Chondrocyte (in vitro differentiated cells): ENCODE measurements around the gene ZSWIM9. TPM values are rescaled to one million over a fixed set of nuclear protein-coding genes. Genes with fewer than 3 reads are reported as not detected.

Experiments
- DNase-seq: peaks from one replicate; pipeline ENCODE4 v3.0.0; 2021; ENCODE audit warnings: mixed read lengths, low spot score
- H3K27ac Mint-ChIP-seq: one replicate; pipeline ENCODE4 v1.8.0; 2021; ENCODE audit warnings: mild to moderate bottlenecking, moderate library complexity, mixed read lengths; ENCODE audit not compliant: unreplicated experiment
- H3K27me3 Mint-ChIP-seq: 2 replicates; pipeline ENCODE4 v1.8.0; 2021; ENCODE audit warnings: low read depth, mixed read lengths
- H3K36me3 Mint-ChIP-seq: 2 replicates; pipeline ENCODE4 v1.8.0; 2021; ENCODE audit warnings: low read depth, mixed read lengths
- H3K4me1 Mint-ChIP-seq: 2 replicates; pipeline ENCODE4 v1.8.0; 2021; ENCODE audit warnings: low read depth, mild to moderate bottlenecking, mixed read lengths
- H3K4me3 Mint-ChIP-seq: one replicate; pipeline ENCODE4 v1.8.0; 2021; ENCODE audit warnings: mild to moderate bottlenecking, moderate library complexity, mixed read lengths; ENCODE audit not compliant: unreplicated experiment
- H3K9me3 Mint-ChIP-seq: 2 replicates; pipeline ENCODE4 v1.8.0; 2021; ENCODE audit warnings: low read depth, mixed read lengths
- long read RNA-seq: library from polyadenylated mRNA; stranded (forward); transcript quantifications from one replicate; pipeline ENCODE4 v2.0.0, GENCODE V29; 2021
- total RNA-seq: library from RNA; stranded (reverse); gene quantifications from 3 replicates; pipeline ENCODE4 v1.2.1, GENCODE V29; 2021
- TF ChIP-seq, protein P1 (sequence below): fragments of 200-600 bp; sonication (generic); IDR thresholded peaks from 2 replicates; pipeline ENCODE4 v1.5.0; 2021; ENCODE audit warnings: antibody characterized with exemption, mild to moderate bottlenecking, moderate library complexity

The ZSWIM9 gene
- 5.0 to 5.9 TPM (median 5.6 TPM) in 3 replicates for total RNA-seq
- long read RNA-seq, partial matches to known transcripts = 2 of 4 reads
- long read RNA-seq, other reads (novel, unspliced or antisense) = 2 of 4 reads

DNA sequence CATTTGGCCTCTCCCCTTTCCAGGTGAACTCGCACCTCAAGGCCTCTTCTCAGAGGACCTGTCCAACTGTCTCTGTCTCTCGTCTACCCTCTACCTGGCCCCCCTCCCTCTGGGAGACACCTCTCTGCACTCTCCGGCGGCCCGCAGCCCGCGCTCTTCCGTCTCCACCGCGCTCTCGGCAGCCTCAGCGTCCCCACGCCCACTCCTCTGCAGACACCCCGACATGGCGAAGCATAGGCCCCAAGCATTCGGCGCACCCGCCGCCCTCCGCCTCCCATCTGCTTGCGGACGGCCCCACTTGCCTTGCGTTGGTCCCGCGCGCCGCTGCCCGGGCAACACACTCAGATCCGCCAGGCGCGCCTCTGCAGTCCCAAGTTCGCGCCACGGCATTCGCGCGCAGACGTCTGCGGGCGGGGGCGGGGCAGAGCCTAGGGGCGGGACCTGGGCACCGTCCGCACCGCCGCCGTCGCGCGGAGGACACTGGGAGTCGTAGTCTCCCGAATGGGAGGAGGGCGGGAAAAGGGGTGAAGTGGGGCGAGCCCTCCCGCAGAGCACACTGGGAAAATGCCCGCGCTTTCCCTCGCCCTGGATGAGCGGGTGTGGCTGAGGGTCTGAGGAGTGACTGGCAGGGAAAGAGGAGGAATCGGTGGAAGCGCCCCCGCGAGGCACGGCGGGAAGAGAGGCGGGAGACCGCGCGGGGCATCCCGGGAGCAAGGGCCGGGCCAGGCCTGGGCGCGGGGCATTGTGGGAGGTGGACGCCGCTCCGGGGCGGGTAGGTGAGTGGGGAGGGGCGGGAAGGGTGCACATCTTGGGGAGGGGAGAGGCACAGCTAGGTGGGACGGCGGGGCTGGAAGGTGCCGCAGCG, at the start of gene ZSWIM9, which contains the start of gene LIG1:
ZSWIM9 (plus strand) TSS at position 742 of the 865 bp plus-strand sequence. CDS start 1,123 bp downstream, outside the sequence.
LIG1 (minus strand) TSS at position 406 of the 865 bp plus-strand sequence. CDS start 4,778 bp downstream, outside the sequence.
- no peaks in the 10 kb centered on the region for H3K27me3 Mint-ChIP-seq
- H3K27ac Mint-ChIP-seq = peak within 1 kb of the TSS; percentile 98
- TF ChIP-seq, protein P1, sequence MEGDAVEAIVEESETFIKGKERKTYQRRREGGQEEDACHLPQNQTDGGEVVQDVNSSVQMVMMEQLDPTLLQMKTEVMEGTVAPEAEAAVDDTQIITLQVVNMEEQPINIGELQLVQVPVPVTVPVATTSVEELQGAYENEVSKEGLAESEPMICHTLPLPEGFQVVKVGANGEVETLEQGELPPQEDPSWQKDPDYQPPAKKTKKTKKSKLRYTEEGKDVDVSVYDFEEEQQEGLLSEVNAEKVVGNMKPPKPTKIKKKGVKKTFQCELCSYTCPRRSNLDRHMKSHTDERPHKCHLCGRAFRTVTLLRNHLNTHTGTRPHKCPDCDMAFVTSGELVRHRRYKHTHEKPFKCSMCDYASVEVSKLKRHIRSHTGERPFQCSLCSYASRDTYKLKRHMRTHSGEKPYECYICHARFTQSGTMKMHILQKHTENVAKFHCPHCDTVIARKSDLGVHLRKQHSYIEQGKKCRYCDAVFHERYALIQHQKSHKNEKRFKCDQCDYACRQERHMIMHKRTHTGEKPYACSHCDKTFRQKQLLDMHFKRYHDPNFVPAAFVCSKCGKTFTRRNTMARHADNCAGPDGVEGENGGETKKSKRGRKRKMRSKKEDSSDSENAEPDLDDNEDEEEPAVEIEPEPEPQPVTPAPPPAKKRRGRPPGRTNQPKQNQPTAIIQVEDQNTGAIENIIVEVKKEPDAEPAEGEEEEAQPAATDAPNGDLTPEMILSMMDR = peak; percentile 60
- H3K4me1 Mint-ChIP-seq = peaks cover 18% of the 10 kb centered on the region
- H3K9me3 Mint-ChIP-seq = no peaks in the 10 kb centered on the region
- H3K4me3 Mint-ChIP-seq = peak within 1 kb of the TSS; percentile 98
- H3K36me3 Mint-ChIP-seq = peaks cover 9% of the 10 kb centered on the region
- peak; percentile 98 for DNase-seq

DNA sequence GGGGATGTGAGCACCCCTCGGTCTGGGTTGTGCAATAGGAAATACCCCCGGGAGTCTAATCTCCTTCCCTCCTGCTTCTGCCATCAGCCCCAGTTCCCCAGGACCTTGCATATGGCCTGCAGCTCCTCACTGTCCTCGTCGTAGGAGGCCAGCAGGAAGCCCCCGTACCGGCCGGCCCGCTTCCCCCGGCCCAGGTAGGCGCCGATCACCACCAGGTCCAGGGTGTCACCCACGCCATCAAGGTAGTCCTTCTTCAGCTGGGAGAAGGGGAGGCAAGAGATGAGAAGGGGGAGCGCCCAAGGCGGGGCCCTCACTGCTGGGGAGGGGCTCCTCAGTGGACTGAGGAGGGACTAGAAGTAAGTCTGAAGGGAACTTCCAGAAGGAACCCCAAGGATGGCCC, 49.4 kb upstream of the ZSWIM9 start:
- no peaks in the 10 kb centered on the region for H3K9me3 Mint-ChIP-seq
- peaks cover 13% of the 10 kb centered on the region for H3K4me1 Mint-ChIP-seq
- no peak overlapping the region for H3K27ac Mint-ChIP-seq
- no peak overlapping the region for H3K4me3 Mint-ChIP-seq
- peaks cover 19% of the 10 kb centered on the region for H3K36me3 Mint-ChIP-seq
- DNase-seq = no peak
- H3K27me3 Mint-ChIP-seq = no peaks in the 10 kb centered on the region
- TF ChIP-seq, protein P1 = no peak

DNA sequence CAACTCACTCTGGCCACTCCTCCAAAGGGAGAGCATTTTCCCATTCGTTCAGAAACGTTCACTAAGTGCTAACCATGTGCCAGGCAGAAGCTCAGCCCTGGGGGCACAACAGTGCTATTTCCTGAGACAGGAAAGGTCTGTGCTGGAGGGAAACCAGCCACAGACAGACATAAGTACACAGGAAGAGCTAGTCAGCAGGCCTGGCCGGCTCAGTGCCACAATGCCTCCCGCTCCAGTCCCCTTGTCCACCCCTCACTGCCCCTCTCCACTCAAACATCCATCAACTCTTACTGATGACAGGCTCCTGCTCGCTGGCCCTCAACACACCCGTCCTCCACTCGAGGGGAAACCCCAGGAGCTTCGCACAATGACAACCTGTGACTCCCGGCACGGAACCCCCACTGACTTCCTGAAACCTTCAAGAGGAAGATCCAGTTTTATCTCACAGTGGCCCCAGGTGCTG, 48.5 kb upstream of the ZSWIM9 start:
- H3K4me3 Mint-ChIP-seq = no peak overlapping the region
- no peaks in the 10 kb centered on the region for H3K9me3 Mint-ChIP-seq
- H3K27me3 Mint-ChIP-seq = no peaks in the 10 kb centered on the region
- peaks cover 20% of the 10 kb centered on the region for H3K36me3 Mint-ChIP-seq
- TF ChIP-seq, protein P1 = no peak
- DNase-seq = no peak
- H3K27ac Mint-ChIP-seq = peak overlapping the region; percentile 76
- peaks cover 13% of the 10 kb centered on the region for H3K4me1 Mint-ChIP-seq

DNA sequence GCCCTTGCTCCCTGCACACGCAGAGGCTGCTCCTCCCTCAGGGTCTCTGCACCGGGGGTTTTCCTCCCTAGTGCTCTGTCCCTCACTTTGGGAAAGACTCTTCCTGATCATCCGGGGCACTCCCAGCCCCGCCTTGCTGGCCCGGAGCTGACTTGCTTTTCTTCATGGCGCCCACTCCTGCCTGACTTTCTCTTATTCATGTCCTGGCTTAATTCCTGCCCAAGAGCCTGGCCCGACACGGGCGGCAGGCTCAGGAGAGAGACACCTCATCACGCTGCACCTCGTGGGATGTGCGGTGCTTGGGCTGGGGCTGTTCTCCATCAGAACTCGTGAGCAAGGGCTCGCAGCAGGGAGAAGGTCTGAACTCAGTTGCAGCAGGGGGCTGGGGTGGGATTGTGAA, 48.1 kb upstream of the ZSWIM9 start:
- H3K9me3 Mint-ChIP-seq = no peaks in the 10 kb centered on the region
- TF ChIP-seq, protein P1 = no peak
- peaks cover 24% of the 10 kb centered on the region for H3K36me3 Mint-ChIP-seq
- H3K27me3 Mint-ChIP-seq = no peaks in the 10 kb centered on the region
- H3K4me3 Mint-ChIP-seq = no peak overlapping the region
- no peak overlapping the region for H3K27ac Mint-ChIP-seq
- H3K4me1 Mint-ChIP-seq = peaks cover 13% of the 10 kb centered on the region
- DNase-seq = no peak

DNA sequence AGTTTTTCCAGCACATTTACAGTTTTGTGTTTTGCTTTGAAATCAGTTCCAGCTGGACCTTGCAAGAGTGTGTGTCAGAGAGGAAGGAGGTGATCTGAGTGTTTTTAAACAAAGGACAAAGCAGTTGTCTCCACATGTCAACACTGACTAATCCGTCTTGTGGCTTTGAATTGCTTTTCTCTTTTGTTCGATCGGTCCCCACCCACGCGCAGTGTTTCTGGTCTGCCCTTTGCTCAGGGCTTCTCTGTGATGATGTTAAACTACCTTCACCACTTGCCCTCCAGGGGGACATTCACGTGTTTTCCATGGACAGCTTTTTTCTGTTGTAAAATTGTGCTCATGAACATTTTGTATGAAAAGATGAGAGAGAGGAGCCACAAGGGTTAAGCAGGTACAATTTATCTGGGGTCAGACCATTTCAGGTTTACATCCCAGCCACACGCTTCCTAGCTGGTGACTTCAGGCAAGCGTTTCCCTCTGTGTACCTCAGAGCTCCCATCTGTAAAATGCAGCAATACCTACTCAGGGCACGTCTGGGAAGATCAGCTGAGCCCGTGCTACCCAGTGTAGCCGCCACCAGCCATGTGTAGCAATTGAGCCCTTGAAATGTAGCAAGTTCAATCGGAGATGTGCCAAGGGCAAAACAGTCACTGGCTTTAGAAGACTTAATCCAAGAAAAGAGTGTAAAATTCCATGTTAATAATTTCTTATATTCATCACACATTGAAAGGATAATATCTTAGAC, 46.4 kb upstream of the ZSWIM9 start:
- Mint-ChIP-seq H3K36me3 (peaks cover 28% of the 10 kb centered on the region), H3K9me3 (no peaks in the 10 kb centered on the region), H3K4me3 (no peak overlapping the region), H3K27ac (no peak overlapping the region), H3K27me3 (no peaks in the 10 kb centered on the region), H3K4me1 (peaks cover 13% of the 10 kb centered on the region)
- TF ChIP-seq, protein P1 = peak; percentile 37
- no peak for DNase-seq
